Glomerular endothelial cell (primary cell): ENCODE measurements around the gene ASF1A. TPM values are rescaled to one million over a fixed set of nuclear protein-coding genes. Genes with fewer than 3 reads are reported as not detected.
A peak's percentile ranks its signal among the peaks of the same experiment; 100 is the strongest.

ENCODE experiments used
- DNase-seq: peaks from one replicate; pipeline ENCODE4 v3.0.0-alpha.2; 2011; ENCODE audit warnings: low read depth, low spot score; ENCODE audit errors: extremely low read depth
- total RNA-seq: library from RNA; depleted of rRNA; stranded (reverse); fragments of >200 nt; gene quantifications from 2 replicates; pipeline ENCODE4 v1.2.3, GENCODE V29; 2015

Gene ASF1A
- total RNA-seq, 1 donor from 2014 or later = 14.1 TPM

DNA sequence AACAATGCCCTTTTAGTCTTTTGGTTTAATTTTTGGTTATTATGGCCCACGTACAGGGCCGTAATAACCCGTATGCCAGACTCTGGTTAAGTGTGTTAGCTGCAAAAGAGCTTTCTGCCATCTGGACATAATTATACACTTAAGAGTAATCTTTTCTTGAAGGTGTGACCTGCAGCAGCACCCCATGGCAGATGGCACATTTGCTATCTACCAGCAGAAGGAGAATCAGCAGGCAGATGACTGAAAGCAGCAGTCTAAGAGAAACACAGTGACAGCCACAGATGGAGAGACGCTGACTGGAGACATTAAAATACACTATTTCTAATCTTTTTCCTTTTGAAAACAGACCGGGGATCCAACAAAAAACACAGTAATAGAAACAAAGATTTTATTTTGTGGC is 18.7 kb downstream of the ASF1A start:
- DNase-seq = no peak

DNA sequence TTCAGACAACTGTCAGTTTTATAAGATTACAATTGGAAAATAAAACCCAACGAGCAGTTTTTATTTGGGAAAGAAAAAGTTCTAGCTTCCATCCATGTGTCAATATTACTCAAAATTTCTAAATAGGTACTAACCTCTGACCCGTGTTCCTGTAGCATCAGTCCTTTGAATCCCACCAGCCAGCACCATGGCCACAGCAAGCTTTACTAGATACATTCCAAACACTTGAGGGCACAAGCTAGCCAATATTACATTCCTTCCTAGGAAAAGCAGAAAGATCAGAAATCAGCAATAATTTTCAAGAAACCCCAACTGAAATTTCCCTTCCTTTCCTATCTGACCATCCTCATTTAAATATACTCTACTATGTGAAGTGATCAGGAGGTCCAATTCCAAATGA is 19.2 kb downstream of the ASF1A start:
- no peak for DNase-seq

DNA sequence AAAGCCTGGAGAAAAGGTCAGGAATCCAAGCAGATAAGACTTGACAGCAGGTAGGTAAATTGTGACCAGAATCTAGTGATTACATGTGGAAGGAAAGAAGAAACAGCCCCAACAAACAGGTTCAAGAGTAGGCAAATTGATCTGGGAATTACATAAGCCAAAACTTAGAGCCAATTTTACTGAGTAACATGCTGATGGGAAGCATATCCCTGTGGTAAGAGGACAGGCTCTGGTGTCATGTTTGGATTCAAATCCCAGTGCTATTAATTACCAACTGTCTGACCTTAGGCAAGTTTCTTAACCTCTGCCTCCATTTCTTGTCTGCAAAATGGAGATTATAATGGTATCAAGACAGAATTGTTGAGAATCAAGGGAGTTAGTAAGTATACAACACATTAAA is 20.6 kb downstream of the ASF1A start:
- no peak for DNase-seq

DNA sequence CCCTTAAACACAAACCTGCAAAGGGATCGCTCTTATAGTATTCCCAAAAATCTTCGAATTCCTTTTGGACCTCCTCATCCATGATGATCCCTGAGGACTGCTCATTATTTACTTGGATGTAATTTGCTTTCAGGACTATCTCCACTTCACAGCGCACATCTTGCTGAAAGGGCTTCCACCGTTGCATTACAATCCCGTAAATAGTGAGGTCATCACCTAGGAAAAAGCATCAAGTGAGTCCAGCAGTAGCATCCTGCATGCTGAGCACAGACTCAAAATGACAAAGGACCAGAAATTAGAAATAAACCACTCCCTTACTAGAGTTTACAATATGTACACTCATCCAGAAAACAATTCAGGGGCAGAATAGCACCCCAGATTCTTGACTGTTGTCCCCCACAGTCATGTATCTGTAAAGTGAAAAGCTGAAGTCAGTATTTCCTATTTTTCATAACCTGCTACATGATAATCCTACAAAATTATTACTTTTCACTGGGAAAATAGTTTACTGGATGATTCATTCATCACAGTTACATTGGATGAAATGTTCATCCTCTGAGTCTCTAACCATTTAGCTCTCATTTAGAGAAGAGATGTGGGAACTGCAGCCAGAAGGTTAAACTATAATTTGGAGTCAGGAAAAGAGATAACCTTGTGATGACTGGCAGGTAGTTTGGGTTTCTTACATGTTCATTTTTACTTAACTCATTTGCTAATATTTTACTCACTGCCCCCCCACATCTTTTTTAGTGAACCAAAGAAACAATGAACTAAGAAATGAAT is 23.8 kb downstream of the ASF1A start:
- no peak for DNase-seq

DNA sequence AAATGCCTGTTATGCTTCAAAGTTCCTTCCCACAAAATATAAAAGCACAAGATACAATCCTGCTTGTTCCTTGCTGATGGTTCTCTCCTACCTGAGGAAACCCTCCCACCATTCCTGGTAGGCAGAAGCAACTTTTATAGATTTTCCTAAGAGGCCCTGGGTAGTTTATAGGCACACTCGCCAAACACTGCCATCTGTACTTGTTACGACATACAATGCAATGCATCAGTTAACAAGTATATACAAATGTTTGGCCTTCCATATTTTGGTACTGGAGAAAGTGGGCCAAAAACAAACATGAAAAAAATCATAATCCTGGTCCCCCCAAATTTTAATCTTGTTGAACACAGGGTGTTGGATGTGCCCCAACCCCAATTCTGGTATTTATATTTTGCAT is 24.4 kb downstream of the ASF1A start:
- no peak for DNase-seq

DNA sequence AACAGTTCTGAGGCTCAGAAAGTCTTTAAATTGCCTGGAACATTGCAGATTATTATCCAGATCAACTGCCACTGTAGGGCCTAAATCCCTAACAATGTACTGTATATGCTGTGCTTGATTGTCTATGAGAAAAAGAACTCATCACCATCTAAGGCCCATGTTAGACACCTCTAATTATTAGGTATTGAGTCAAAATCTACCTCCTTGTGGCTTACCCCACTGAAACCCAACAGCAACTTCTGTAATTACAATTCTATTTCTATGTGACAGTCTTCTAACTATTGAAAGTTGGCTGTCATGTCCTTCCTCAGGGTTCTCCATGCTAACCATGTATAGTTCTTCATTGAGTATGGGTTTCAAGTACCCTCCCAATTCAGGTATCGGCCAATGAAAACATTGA is 27.1 kb downstream of the ASF1A start:
- no peak for DNase-seq

DNA sequence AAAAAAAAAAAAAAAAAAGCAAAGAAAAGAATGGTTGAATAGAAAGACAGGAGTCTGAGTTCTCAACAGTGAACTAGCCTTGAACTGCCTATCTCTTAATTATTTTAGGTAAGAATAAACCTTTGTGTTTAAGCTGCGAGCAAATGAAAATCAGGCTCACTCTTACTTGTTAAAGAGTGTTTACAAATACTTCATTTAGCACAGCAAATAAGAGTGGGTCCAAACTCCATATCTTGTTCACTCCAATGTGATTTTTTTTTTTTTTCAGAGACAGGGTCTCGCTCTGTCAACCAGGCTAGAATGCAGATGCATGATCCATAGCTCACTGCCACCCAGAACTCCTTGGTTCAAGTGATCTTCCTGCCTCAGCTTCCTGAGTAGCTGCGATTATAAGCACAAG is 29.1 kb downstream of the ASF1A start:
- no peak for DNase-seq

DNA sequence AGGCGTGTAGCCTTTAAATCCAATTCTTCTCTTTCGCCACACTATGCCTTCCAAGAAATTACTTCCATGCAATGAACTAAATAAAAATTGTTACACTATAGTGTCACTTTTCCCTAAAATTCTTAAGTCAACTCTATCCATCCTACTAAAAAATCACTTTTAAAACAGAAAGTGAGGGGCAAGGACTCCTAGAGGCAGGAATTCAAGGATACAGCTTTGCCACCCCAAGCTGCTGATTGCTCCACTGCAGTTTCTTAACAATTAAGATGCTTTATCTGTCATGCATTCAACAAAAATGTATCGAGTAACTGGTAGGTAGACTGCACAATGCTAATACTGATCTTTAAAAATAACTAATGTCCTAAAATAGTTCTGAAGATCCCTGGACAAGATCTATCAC is 36.7 kb downstream of the ASF1A start:
- DNase-seq = no peak

DNA sequence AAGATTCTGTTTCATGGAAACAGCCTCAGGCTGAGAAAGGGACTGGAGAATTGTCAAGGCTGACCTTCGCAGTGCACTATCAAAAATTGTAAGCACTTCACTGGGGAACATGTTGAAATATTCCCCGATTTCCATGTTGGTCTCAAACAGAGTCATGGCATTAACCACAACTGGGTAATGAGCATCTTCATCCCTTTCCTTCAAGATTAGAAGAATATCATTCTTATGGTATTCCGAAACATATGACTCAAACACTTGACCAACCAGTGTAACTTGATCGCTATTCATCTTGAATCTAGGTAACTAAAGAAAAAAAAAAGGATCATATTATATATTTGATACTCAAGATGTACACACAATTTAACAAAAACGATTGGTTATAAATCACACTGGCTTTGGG is 37.5 kb downstream of the ASF1A start:
- no peak for DNase-seq

DNA sequence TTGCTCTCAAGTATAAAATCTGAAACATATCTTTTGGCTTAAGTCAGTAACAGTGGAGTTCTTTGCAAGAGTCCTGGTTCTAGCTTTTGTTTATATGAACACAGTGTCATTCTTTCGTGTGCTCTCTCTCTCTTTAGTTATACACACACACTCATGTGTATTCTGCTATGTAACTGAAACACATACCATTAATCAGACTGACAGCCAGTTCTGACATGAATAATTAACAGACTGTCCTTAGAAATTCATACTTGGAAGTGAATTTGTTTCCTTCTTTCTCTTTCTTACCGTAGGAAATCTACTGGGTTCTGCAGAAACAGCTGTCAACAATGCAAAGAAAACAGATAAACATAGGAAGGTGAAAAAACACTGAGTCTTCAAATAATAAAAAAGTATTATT is 38.5 kb downstream of the ASF1A start:
- DNase-seq = no peak

DNA sequence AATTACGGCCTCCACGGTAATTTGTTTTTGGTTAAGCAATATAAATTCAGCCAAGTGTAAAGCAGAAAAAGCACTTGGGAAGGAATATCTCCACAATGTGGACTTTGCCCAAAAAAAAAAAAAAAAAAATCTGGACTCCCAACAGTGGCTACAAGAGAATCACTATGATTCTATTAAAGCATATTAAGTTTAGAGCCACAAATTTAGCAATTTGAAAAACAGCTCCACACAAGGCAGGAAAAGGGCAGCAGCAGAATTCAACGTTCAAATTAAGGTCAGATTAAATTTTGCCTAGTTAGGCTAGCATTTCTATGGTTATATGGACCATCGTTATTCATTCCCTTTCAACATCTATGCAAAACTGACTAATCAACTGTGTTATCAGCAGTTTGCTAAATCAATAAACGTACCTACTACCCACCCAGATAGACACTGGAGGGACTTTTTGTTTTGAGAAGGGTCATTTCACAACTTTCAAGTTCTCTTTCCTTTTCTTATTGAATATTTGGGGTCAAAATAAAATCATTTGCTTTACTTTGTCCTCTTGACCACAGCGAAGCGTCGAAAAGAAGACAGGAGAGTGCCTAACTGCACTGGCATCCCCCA is 40.0 kb downstream of the ASF1A start:
- no peak for DNase-seq

DNA sequence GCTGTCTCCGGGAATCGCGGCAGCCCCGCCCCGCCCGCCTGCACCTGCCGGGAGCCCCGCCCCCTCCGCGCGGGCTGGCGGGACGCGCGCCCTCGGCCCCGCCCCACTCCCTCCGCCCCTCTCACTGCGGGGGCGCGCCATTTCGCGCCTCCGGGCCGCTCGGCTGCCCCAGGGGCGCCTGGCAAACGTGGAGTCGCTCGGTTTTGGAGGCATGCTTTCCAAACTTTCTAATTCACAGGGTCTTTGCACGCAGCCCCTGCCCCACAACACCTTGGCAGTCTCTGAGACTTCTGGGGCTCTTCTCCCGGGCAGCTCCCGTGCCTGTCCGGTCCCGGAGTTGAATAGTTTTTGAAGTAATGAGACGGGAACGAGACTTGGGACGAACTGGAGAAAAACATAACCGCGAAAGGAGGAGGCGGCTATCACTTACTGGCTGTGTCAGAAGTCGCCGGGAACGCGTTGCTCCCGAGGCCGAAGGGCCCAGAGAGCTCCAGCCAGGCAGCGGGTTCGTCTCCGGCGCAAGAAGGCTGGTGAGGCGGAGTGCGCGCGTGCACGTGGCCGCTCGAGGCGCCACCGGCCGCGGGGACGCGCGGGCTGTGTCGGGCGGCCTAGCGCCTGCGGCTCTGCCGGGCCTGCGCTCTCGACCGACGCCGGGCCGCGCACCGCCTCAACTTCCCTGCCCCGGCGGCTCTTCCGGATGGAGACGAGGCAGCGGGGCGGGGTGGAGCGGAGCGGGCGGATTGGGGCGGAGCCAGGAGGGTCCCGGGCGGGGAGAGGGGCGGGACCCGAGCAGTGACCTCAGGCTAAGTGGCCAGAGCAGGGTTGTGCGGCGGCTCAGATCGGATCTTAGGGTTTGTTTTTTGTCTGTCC is 40.7 kb downstream of the ASF1A start, which contains the start of gene MCM9:
Gene MCM9, minus strand, starts transcription at position 699 of the 870 bp plus-strand sequence. CDS start 3,436 bp downstream, outside the sequence.
- DNase-seq = peak; percentile 34

DNA sequence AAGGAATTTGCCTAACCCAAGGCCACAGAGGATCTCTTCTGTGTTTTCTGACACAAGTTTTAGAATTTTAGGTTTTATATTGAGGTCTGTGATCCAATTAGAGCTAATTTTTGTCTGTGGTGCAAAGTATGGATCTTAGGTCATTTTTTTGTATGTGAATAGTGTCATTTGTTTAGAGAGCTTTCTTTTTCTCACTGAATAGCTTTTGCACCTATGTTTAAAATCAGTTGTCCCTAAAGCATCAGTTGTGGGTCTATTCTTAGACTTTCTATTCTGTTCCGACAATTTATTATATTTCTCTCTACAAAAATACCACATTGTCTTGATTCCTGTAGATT is 41.3 kb downstream of the ASF1A start:
- no peak for DNase-seq

DNA sequence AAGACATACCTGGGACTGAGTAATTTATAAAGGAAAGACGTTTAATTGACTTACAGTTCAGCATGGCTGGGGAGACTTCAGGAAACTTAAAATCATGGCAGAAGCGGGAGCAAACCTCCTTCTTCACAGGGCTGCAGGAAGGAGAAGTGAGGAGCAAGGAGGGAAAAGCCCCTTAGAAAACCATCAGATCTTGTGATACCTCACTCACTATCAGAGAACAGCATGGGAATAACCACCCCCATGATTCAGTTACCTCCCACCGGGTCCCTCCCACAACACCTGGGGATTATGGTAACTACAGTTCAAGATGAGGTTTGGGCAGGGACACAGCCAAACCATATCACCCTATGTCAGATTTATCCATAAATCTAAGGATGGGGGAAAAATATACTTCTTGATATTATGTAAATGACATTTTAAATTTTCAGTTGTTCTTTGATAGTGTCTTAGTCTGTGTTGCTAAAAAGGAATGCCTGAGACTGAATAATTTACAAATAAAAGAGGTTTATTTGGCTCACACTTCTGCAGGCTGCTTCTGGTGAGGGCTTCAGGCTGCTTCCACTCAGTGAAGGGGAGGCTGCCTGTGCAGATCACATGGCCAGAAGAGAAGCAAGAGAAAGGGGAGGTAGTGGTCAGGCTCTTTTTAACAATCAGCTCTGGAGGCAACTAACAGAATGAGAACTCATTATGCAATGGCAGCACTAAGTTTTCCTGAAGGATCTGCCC is 42.2 kb downstream of the ASF1A start:
- DNase-seq = no peak

DNA sequence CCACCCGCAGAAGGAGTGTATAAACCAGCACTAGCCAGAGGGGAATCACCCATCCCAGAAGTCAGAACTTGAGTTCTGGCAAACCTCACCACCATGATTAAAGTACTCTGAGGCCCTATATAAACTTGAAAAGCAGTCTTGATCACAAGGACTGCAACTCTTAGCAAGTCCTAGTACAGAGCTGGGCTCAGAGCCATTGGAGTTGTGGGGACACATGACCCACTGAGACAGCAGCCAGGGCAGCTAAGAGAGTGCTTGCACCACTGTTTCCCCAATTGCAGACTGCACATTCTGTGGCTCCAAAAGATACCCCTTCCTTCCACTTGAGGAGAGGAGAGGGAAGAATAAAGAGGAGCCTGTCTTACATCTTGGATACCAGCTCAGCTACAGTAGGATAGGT is 45.7 kb downstream of the ASF1A start:
- DNase-seq = no peak

DNA sequence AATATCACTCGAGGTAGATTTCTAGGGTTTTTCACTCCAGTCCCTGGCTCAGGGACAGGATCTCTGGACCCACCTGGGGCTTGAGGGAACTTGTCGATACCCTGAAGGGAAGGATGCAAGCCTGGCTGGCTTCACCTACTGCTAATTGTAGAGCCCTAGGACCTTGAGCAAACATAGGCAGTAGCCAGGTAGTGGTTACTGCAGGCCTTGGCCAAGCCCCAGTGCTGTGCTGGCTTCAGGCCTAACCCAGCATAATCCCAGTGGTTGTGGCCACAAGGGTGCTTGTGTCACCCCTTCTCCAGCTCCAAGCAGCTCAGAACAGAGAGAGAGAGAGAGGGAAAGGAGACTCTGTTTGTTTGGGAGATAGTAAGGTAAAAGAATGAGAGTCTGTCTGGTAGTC is 46.8 kb downstream of the ASF1A start:
- DNase-seq = no peak

DNA sequence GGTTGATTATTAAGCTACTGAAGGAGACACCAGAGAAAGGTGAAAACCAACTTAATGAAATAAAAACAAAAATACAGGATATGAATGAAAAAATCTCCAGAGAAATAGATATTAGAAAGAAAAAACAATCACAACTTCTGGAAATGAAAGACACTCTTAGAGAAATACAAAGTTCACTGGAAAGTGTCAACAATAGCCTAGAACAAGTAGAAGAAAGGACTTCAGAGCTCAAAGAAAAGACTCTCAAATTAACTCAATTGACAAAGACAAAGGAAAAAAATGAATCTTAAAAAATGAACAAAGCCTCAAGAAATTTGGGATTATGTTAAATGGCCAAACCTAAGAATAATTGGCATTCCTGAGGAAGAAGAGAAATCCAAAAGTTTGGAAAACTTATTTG is 51.3 kb downstream of the ASF1A start:
- DNase-seq = no peak

DNA sequence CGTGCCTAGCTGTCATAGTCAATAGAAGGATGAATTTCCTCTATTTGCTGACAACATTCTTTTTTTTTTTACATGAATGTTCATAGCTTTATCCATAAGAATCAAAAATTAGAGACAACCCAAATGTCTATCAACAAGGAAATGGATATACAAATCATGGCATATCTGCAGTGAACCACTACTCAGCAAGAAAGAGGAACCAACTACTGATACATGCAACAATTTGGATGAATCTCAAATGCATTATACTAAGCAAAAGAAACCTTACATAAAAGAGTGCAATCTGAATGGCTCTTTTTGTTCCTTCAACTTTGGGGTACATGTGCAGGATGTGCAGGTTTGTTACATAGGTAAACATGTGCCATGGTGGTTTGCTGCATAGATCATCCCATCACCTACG is 58.7 kb downstream of the ASF1A start:
- DNase-seq = no peak

DNA sequence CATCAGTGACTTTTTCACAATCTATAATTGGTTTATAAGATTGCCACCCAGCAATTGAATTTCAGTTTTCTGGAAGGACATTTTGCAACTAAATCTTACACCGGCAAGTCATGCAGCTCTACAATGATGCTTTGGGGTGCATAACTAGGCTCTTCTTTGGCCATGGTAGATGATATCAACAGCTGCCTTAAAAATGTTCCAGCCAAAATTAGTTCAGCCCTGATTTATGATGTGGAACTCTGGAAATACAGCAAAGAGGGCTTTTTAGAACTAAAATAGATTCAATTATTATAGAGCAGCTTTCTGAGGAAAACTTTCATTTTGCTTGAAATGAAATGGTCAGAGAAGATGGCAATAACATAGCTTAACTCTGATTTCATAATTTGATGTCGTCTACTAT is 59.4 kb downstream of the ASF1A start:
- DNase-seq = no peak
